Measurements from ENCODE around the gene RERE. TPM values are rescaled to one million over a fixed set of nuclear protein-coding genes. Genes with fewer than 3 reads are reported as not detected.

RERE gene
- total RNA-seq, 1 donor from 2014 or later, result 76.0 TPM

DNA sequence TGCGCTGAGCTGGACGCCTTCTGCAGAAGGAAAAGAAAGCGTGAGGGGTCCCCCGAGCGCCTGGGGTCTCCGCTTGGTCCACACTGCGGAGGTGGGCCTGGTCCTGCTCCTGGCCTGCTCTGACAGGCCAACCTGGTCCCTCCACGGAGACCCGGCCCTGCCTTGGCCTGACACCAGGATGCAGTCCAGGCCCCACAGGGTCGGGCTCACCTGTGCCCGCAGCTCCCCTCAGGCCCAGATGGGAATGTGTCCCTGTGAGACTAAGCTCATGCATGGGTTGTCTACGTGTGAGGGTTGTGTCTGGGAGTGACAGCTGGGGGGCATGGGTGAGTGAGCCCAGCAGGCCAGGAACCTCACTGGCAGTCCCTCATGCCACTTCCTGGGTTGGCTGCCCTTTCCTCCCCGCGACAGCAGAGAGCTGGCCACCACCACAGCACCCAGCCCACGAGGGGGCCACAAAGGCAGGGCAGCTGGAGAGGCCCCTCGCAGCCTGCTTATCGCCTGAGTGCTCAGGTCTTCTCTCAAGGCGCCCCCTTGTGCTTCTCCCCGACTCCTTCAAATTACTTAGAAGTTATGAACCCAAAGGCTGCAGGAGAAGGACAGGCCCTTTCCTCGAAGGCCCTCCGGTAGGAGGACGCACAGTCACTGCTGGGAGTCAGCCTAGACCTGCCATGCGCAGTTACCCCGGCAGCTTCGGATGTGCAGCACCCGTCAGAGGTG lies 458.4 kb downstream of the RERE start:
- intact Hi-C loops (cut with micrococcal nuclease), result no loop called here

DNA sequence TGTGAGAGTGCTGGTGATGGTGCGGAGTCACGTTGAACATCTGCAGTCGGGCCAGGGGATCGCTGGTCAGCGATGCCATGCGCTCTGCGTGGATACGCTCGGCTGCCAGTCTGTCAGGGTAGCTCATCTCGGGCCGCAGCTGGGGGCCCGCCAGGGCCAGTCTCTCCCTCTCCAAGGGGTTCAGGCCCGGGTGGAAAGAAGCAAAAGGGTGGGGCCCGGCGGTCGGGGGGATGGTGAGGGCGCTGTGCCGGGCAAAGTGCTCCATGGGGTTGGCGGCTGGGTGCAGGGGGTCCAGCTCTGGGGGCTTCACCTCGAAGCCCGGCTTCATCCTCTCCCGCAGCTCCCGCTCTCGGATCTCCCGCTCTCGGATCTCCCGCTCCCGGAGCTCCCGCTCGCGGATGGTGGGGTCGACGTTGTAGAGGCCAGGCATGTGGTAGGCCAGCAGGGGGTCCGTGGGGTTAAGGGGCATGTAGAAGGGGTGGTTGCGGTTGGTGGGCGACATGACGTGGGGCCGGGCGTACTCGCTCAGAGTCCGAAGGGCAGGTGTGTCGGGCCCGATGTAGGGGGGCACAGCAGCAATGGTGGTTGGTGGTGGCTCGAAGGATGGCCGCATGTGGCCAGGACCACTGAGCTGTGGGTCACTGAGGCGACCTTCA lies 459.1 kb downstream of the RERE start:
- intact Hi-C loops (cut with micrococcal nuclease), result no loop called here

GRCh38 chr1:8357329-8358101 lies 459.9 kb downstream of the RERE start:
- intact Hi-C loops (cut with micrococcal nuclease), result no loop called here

DNA sequence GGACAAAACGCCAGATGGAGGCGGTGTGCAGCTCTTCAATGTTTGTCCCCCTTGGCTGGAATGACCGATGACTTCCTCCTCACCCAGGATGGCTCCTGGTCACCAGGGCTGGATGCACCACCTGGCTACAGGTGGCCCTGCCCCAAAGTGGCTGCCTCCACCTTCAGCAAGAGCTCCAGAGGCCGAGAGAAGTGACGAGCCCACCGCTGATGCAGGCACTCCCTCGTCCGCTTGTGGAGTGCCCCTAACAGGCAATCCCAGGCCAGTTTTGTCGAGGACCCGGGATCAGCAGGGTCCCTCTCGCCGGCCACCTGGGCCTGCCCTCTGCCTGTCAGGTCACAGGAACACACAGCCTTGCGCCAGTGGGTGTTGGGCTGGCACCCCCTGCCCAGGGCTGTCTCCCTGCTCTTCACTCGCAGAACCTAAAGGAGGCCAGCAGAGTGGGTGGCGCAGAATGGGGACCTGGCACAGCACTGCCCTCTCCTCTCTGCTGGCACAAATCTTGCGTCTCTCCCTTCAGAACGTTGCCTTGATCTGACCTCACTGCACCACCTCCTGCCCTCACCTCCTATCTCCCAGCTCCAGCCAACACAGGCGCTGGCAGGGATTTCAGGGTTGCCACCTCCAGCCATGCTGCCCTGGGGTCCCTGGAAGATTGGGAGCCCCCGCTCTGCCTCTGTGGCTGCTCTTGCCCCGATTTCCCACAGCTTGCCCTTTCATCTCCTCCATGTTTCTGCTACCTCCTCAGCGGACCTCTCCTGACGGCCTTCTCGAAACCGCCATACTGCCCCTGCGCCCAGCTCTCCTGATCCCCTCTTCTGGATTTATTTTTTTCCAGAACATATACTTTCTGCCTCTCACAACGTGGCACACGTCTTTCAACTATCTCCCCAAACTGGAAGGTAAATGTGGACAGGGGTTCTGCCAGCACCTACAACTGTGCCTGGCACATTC lies 460.9 kb downstream of the RERE start:
- intact Hi-C loops (cut with micrococcal nuclease), result no loop called here

DNA sequence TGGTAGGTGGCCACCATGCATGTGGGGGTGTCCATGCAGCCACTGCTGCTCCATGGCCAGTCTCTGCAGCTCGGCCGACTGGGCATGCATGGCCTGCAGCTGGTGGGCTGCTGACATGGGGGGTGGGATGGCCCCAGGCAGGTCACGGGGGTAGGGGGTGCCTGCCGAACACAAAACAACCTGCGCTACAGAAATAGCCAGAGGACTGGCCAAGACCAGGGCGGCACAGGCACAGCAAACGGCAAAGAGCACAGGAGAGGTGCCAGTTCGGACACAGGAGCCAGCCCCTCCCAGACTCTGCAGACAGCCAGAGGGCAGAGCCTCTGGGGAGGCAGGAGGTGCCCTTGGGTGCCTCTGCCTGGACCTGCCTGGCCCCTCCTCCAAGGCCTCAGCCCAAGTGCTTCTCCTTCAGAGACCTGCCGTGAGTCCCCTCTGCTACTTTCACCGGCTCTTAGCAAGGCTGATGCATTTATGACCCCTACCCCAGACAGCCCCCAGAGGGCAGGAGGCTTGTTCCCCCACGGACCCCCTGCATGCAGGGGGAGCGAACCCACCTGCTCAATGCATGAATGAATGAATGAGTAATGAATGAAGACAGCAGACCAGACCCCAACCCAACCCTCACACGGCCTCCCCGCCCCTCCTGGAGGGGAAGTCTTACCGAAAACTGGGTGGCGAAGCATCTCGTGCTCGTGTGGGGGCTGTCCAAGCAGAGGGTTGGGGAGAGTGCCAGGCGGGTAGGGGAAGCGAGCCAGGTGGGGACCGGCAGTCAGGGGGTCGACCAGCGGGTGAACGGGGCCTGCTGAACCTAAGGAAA lies 461.8 kb downstream of the RERE start:
- intact Hi-C loops (cut with micrococcal nuclease), result no loop called here

DNA sequence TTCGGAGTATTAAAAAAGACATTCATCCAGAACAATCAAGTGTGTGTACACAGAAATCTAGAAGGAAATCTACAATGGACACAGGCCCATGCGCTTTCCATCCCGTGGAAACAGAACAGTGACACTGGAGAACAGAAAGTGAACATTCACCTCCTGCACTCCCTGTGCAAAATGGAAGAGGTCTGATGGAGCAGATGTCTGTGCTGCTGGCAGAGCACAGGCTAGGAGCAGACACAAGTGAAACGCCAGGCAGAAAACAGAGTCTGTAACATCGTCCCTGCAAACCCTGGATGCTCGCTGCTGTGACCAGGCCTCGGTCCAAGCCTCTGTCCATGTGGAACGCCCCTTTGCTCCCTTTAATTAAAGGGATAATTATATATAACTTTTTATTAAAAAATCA lies 463.4 kb downstream of the RERE start:
- intact Hi-C loops (cut with micrococcal nuclease), result no loop called here

- intact Hi-C loops (cut with micrococcal nuclease), result no loop called here
These were observed 464.3 kb downstream of the RERE start for GRCh38 chr1:8352886-8353785.

DNA sequence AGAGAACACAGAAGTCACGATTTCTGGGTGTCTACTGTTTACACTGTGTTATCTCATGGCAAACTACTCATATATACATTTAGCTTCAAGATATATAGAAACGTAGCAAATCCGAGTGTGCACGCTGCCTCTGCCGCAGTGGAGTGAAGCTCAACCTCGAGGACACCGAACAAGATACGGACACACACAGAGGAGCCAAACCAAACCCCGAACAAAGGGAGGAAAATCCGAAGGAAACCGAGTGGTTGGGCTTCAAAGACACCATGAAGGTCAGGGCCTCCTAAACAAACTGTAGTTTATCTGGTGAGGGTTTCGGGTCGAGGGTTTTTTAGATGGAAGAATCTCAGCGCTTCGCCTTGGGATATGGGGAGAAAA lies 465.0 kb downstream of the RERE start:
- intact Hi-C loops (cut with micrococcal nuclease), result no loop called here

DNA sequence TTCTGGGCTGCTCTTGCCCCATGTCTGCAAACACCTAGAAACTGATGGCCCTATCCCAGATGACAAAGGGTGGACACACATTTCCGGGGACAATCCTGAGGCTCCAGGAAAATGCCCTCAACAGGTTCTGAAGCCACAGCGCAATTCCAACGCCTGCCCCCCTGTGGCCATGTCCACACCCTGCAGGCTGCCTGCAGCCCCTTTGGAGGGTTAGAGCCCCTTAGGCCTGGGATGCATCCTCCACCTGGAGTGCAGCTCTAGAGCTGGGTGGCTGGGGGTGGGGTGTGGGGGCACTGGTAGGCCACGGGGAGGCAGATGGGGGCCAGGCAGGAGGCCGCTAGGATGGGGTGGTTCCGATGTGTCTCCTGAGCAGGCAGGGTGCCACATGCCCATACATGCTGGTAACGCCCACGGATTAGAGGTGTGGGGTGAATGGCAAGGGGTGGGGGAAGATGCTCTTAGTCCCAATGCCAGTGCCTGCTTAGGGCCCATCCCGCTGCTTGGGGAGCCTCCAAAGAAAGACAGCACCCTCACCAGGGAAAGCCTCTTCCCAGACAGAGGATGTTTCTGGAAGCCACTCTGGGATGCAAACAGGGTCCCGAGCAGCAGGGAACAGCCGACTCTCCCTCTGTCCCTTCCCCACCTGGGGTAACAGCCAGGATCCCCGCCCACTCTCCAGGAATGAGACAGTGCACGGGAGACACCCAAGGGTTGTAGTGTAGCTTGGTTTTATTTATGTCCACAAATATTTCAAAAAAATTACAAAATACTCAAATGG lies 465.6 kb downstream of the RERE start:
- intact Hi-C loops (cut with micrococcal nuclease), result no loop called here

GRCh38 chr1:8350914-8351684 lies 466.3 kb downstream of the RERE start:
- intact Hi-C loops (cut with micrococcal nuclease), result no loop called here

DNA sequence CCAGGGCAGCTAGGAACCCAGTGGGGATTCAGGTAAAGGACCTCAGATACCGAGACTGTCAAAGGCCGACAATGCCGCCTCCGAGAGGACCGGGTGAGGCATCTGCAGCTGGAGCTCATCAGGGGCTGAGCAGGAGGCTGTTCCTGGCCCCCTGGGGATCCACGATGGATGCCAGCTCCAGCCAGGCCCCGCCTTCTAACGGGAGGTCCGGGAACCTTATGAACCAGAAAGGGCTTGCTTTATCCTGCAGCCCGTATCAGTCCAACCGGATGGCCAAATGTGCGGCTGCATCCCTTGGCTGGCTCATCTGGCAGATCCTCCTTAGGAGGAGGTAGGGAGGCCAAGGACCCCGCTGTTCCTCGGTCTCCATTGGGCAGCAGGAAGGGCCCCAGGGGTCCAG lies 467.5 kb downstream of the RERE start:
- intact Hi-C loops (cut with micrococcal nuclease), result loop anchor here (1.0 kb wide), 3 partner anchors 319 to 368 kb away; no protein-coding TSS in a partner anchor

DNA sequence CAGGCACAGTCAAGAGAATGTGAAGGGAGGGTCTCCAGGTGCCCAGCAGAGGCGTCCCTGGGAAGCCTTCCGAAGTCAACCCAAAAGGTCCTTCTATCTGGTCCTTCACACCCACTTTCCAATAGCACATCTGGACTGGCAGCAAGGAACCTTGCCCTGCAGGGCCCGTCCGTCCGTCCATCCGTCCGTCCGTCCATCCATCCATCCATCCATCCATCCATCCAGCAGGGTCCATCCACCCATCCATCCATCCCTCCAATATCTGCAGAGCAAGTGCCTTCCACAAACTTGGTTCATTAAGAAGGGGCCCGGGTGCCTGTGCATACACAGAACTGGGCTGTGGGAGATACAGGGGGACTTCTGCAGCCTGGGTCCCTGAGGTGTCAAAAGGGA lies 468.0 kb downstream of the RERE start:
- intact Hi-C loops (cut with micrococcal nuclease), result loop anchor here (1.0 kb wide), 3 partner anchors 318 to 367 kb away; no protein-coding TSS in a partner anchor

DNA sequence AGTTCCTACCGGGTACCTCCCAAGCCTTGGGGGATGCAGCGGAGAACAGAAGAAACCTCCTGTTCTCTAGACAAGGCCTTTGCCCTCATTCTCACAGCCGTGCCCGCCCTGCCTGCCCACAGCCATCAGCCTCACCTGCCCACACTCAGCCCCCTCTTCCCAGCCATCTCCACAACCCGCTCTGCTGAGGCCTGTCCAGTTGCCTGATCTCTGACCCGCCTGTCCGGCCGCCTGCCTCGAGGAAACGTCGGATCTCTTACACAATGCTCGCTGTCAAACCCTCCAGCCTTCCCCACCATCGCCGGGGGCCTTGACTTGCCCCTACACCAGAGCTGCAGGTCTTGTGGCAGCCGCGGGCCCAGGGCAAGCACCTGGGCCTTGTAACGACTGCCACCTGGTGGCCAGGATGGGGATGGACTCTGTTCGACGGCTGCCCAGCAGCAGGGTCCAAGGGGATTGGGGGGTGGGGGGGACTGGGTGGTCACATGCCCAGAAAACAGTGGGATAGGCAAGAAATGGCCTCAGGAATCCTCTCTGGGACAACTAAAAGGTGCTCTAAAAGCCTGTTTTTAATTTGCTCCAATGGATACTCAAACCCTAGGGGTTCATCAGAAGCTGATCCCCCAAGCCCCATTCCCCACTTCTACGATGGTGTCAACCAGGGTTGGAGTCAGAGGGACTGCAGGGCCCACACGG lies 468.5 kb downstream of the RERE start:
- intact Hi-C loops (cut with micrococcal nuclease), result loop anchor here (1.0 kb wide), 3 partner anchors 318 to 367 kb away; no protein-coding TSS in a partner anchor

- intact Hi-C loops (cut with micrococcal nuclease), result no loop called here
These were observed 469.2 kb downstream of the RERE start for GRCh38 chr1:8348047-8348776.

DNA sequence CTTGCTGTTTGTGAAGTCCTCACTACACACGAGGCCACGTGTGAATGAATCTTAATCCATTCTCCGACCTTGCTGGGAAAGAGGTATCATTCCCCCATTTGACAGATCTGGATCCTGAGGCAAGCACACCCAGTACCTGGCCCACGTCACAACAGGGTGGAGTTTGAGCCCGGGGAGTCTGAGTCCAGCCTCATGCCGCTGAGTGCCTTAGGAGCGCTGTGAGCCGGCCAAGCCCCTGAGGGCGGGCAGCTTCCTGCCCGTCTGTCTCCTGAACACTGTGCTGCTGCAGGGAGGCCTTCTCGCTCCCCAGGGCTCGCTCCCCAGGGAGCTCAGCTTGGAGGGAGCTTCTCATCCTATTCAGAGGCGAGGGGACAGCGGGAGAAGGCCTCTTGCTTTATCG lies 469.8 kb downstream of the RERE start:
- intact Hi-C loops (cut with micrococcal nuclease), result no loop called here
